IPS-15b (cell line): ENCODE data around the gene NFIL3.

Source experiments
- H3K27me3 ChIP-seq: one replicate; pipeline ENCODE4 v1.6.1; 2013; ENCODE audit warnings: low read length; ENCODE audit not compliant: control insufficient read depth, insufficient read depth
- H3K36me3 ChIP-seq: one replicate; pipeline ENCODE4 v1.6.1; 2013; ENCODE audit warnings: low read length; ENCODE audit not compliant: control insufficient read depth, insufficient read depth
- H3K4me1 ChIP-seq: one replicate; pipeline ENCODE4 v1.6.1; 2013; ENCODE audit warnings: mild to moderate bottlenecking, low read length; ENCODE audit not compliant: control insufficient read depth, insufficient read depth
- H3K4me3 ChIP-seq: one replicate; pipeline ENCODE4 v1.5.1; 2013; ENCODE audit warnings: low read depth, low read length
- H3K9ac ChIP-seq: one replicate; pipeline ENCODE4 v1.6.1; 2013; ENCODE audit warnings: low read depth, mild to moderate bottlenecking, low read length
- H3K9me3 ChIP-seq: one replicate; pipeline ENCODE4 v1.6.1; 2013; ENCODE audit warnings: mild to moderate bottlenecking, low read length; ENCODE audit not compliant: control insufficient read depth, insufficient read depth

Gene NFIL3

GRCh38 chr9:91362051-91362611 lies 61.5 kb downstream of the NFIL3 start:
- H3K9ac ChIP-seq = no peak overlapping the region
- H3K36me3 ChIP-seq = no peaks in the 10 kb centered on the region
- H3K4me1 ChIP-seq = peaks cover 9% of the 10 kb centered on the region
- no peaks in the 10 kb centered on the region for H3K9me3 ChIP-seq
- H3K4me3 ChIP-seq = peak overlapping the region; percentile 45
- H3K27me3 ChIP-seq = no peaks in the 10 kb centered on the region

GRCh38 chr9:91361291-91362050 lies 62.2 kb downstream of the NFIL3 start, which contains the start of gene AUH:
Gene AUH, minus strand, starts transcription at chr9:91361918. Its CDS starts 29 bp downstream, at chr9:91361889.
- Histone ChIP-seq H3K4me3 (peak within 1 kb of the TSS; percentile 81), H3K36me3 (no peaks in the 10 kb centered on the region), H3K4me1 (peaks cover 9% of the 10 kb centered on the region), H3K9ac (peak within 1 kb of the TSS; percentile 83), H3K9me3 (no peaks in the 10 kb centered on the region), H3K27me3 (no peaks in the 10 kb centered on the region)

- Histone ChIP-seq H3K27me3 (no peaks in the 10 kb centered on the region), H3K36me3 (no peaks in the 10 kb centered on the region), H3K9me3 (no peaks in the 10 kb centered on the region), H3K4me1 (peaks cover 9% of the 10 kb centered on the region), H3K9ac (peak overlapping the region; percentile 83), H3K4me3 (peak overlapping the region; percentile 81)
Observed at GRCh38 chr9:91360551-91361290, 62.9 kb downstream of the NFIL3 start.

GRCh38 chr9:91359734-91360470 lies 63.7 kb downstream of the NFIL3 start:
- Histone ChIP-seq H3K4me1 (peaks cover 9% of the 10 kb centered on the region), H3K9ac (no peak overlapping the region), H3K27me3 (no peaks in the 10 kb centered on the region), H3K9me3 (no peaks in the 10 kb centered on the region), H3K36me3 (no peaks in the 10 kb centered on the region), H3K4me3 (peak overlapping the region; percentile 81)

GRCh38 chr9:91359083-91359482 lies 64.5 kb downstream of the NFIL3 start:
- no peak overlapping the region for H3K4me3 ChIP-seq
- H3K36me3 ChIP-seq = no peaks in the 10 kb centered on the region
- H3K9me3 ChIP-seq = no peaks in the 10 kb centered on the region
- no peaks in the 10 kb centered on the region for H3K27me3 ChIP-seq
- H3K4me1 ChIP-seq = peaks cover 9% of the 10 kb centered on the region
- H3K9ac ChIP-seq = no peak overlapping the region
